ENCODE results near the gene EPS15.
"Not testable (repeated sequence)": the region's sequence is repeated elsewhere in the genome, so short reads cannot be mapped to it uniquely, and the experiment has no call there.

EPS15 gene

DNA sequence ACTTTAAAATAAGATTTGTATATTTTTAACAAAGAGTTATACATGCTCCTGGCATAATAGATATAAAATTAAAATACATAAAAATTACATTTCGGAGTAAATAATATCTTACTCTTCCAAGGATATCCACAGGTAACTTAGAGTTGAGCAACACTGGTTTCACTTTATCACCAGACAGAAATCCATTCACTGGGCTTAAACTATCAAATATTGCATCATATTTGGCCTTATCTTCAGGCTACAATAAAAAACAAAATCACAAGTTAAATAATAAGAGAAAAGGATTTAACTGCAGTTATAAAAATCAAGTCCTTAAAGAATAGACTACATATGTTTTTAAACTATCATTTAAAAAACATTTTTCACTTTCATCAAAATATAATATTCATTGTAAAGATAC, 55.5 kb downstream of the EPS15 start:
- DNase-seq, result no peak

- DNase-seq, result not testable (repeated sequence)
Measured at GRCh38 chr1:51462289-51462688, 56.8 kb downstream of the EPS15 start.

GRCh38 chr1:51454554-51454953, 64.5 kb downstream of the EPS15 start:
- DNase-seq, result no peak

DNA sequence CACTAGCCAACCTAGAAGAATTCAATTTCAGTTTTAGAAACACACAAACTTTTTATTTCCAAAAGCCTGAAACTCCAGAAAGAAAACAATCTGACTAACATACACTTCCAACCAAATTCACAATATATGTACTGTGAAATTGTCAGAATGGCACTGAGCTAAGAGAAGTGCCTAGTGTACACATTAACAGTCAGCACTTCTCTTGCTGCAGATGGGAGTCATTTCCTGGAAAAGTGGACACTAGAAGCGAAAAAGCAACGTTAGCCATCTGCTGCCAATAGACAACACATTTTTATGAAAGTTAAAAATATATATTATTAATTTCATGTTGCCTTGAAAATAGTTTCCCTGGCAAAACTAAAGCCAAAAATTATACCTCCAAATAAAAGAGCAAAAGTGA, 66.1 kb downstream of the EPS15 start:
- DNase-seq, result no peak

DNA sequence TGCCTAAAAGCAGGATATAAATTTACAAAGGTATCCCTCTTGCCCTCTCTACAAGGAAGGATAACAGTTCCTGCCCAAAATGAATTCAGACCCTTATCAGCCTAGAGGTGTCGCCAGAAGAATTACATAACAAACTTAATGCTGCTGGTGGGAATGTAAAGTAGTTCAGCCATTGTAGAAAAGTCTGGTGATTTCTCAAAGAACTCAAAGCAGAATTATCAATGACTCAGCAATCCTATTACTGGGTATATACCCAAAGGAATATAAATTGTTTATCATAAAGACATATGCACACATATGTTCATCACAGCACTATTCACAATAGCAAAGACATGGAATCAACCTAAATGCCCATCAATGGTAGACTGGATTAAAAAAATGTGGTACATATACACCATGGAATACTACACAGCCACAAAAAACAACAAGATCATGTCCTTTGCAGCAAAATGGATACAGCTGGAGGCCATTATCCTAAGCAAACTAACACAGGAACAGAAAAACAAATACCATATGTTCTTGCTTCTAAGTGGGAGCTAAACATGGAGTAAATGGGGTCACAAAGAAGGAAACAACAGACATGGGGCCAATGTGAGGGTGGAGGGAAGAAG, 70.1 kb downstream of the EPS15 start:
- DNase-seq, result not testable (repeated sequence)

GRCh38 chr1:51445351-51446090, 73.5 kb downstream of the EPS15 start:
- no peak for DNase-seq

GRCh38 chr1:51444534-51445192, 74.4 kb downstream of the EPS15 start:
- DNase-seq, result no peak

DNA sequence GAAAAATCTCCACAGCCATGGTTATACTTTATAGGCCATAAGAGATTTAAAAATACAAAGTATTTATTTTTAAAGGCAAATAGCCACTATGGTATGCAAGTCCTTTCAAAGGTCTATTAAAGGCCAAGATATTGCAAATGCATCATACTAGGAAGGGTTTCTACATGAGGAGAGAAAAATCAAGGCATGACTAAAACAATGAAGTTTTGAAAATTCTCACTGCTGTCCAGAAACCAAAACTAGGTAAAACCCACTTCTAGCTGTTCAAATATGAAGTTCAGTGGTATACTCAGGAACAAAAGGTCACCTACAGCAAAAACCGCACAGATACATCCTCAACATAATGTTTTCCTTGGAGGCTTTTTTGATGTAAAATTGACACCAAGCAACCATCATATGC, 75.0 kb downstream of the EPS15 start:
- DNase-seq, result no peak

DNA sequence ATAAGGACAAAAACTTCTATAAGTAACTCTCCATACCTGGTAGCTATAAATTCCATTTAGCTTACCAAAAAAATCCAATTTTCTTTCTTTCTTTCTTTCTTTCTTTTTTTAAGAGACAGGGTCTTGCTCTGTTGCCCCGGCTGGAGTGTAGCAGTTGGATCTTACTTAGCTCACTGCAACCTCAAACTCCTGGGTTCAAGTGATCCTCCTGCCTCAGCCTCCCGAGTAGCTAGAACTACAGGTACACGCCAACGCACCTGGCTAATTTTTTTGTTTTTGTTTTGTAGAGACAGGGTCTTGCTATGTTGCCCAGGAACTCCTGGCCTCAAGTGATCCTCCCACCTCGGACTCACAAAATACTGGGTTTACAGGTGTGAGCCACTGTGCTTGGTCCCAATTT, 75.5 kb downstream of the EPS15 start:
- no peak for DNase-seq

GRCh38 chr1:51442616-51443015, 76.5 kb downstream of the EPS15 start:
- DNase-seq, result no peak

DNA sequence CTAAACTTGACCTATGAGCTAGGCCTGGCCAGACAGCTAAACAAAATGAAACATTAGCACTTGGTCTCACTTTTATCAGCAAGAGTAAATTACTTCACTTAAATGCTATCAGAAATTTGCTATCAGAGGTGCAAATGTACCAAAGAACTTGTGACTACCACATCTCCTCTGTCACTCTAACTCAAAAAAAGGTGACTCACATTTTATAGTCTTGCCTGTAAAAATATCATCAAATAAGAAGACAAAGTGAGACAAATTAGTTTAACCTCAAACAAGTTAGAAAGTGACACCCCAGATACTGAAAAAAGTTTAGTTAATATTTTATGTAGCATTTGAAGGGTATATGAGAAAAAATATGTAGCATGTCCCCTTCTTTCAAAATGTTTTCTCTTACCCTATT, 76.9 kb downstream of the EPS15 start:
- DNase-seq, result no peak

GRCh38 chr1:51439895-51440294, 79.2 kb downstream of the EPS15 start:
- DNase-seq, result no peak

- no peak for DNase-seq
Measured at GRCh38 chr1:51439053-51439452, 80.0 kb downstream of the EPS15 start.

DNA sequence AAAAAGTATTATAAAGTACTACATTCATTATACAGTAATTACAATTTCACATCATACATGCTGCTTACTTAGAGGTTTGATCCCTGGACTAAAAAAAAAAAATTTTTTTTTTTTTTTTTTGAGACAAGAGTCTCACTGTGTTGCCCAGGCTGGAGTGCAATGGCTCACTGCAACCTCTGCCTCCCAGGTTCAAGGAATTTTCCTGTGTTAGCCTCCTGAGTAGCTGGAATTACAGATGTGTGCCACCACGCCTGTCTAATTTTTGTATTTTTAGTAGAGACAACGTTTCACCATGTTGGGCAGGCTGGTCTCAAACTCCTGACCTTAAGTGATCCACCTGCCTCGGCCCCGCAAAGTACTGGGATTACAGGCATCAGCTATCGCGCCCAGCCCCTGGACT, 81.7 kb downstream of the EPS15 start:
- not testable (repeated sequence) for DNase-seq

DNA sequence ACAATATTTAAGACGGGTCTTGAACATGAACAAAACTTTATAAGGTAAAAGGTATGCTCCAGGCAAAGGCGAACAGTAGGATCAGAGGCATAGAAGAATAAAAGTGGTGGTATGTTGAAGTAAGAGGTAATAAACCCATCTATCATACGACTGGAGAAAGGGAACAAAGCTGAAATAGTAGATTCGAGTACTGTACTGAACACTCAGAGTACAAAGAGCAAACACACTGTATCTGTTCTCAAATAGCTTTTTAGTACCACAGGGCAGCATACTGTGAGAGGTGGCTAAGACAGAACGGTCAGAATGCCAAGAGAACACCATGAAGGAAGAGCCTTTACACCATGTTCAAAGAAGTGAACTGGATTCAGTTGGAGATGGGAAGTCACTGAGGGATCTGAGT, 83.2 kb downstream of the EPS15 start:
- no peak for DNase-seq

GRCh38 chr1:51433972-51434510, 85.0 kb downstream of the EPS15 start:
- DNase-seq, result no peak

DNA sequence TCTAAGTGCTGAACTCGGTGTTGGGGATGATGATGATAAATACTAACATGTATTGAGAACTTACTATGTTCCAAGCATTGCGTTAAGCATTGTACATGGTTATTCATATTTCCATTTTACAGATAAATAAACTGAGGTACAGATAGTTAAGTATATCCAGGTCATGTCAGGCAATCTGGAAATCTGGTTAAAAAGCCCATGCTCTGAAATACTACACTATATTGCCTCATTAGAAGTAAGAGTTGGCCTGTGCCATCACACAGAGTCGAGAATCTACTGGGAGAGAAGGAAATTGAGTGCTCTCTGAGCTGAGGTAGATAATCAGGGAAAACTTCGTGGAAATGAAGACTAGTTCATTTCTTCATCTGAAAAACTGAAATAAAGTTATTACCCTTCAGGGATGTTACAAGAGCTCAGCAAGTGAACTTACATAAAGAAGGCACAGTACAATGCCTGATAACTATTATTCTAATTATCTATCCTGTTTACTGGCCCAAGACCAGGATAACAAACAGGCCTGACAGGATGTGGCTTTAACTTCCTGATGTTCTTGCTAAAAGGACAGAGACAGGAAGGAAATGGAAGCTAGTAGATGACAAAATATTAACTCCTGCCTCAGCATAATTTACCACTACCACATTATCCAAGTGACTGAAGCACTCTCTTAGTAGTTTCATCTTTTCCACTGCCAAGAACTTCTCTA, 85.6 kb downstream of the EPS15 start:
- DNase-seq, result no peak

DNA sequence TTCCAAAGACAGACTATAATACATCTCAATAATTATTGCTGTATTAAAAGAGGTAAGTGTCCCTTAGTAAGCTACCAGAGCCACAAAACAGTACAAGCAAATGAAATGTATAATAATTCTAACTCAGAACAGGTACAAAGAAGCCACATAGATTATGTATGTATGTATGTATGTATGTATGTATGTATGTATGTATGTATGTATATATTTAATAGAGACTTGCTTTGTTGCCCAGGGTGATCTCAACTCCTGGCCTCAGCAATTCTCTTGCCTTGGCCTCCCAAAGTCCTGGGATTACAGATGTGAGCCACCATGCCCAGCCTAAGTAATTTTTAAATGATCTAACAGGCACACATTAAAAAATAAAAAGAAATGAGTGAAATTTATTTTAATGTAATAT, 86.9 kb downstream of the EPS15 start:
- DNase-seq, result no peak

- no peak for DNase-seq
Measured at GRCh38 chr1:51427438-51427837, 91.6 kb downstream of the EPS15 start.

DNA sequence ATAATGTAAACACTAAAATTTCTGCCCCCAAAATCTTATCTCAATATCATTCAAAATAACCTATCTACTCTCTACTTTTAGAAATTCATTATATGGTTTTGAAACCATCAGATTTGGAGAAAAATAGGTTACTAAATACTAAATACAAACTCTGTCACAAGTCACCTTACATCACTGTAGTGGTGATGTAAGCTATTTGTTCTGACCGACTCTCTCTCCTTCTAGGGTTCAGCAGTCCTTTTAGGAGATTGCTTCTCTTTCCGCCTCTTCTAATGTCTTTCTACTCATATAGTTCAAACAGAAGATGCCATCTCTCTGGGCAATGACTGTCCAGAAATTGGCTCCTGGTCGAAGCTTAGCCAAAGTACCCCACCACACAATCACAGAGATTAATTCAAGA, 93.1 kb downstream of the EPS15 start:
- no peak for DNase-seq

GRCh38 chr1:51425273-51425672, 93.8 kb downstream of the EPS15 start:
- no peak for DNase-seq

- no peak for DNase-seq
Measured at GRCh38 chr1:51423073-51423821, 95.8 kb downstream of the EPS15 start.
